Thyroid gland (tissue), 4 donors: ENCODE results near the gene EMP1.

Source experiments
- POLR2A ChIP-seq, 2 donors: fragments of 450-650 bp; IDR thresholded peaks; one replicate each; pipeline ENCODE4 v1.6.1; 2017; ENCODE audit warnings: antibody characterized with exemption in 2 of 2, mild to moderate bottlenecking in 2 of 2, moderate library complexity in 1 of 2
- TF ChIP-seq, protein P1 (sequence below), 6 experiments: fragments of 200-600 bp in 3 of 6; fragments of 450-650 bp in 3 of 6; sonication (generic) in 3 of 6; IDR thresholded peaks; one replicate each; pipeline ENCODE4 v1.5.1; 2016 to 2019; ENCODE audit warnings: antibody characterized with exemption in 6 of 6, mild to moderate bottlenecking in 2 of 6, inconsistent platforms in 1 of 6, moderate library complexity in 1 of 6

DNA sequence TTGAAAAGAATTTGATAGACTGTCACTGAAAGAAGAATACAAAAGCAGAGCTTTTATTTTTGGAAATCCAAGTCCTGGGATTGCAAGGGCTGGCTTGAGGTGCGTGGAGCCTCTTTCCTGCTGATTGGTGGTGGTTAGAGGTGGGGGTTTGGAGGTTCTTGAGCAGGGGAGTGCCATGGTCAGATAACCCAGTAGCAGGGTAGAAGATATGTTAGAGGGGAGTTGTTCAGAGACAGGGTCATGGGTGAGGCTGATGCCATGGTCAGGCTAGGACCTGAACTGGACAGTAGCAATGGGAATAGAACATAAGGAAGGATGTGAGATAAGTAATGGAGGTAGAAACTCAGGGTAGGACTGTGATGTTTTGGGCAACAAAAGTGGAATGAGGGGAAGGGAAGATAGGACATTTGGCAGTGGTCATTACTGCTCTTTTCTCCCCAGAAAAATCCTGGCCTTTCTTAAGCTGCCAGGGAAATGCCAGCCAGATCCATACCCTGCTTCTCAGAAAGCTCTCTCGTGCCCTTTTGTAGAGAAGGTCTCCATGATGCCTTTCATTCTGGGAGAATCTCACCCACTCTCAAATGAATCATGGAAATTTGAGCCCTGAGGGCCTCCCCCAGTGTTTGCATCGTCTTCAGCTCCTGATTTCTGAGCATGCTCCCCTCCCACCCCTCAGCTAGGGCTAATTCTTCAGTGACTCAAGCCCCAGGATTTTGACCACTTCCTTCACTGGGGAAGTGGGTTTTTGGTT lies 9.5 kb downstream of the EMP1 start:
- no peak for TF ChIP-seq POLR2A (IDR thresholded peaks at IDR 0.05)
- TF ChIP-seq, protein P1, sequence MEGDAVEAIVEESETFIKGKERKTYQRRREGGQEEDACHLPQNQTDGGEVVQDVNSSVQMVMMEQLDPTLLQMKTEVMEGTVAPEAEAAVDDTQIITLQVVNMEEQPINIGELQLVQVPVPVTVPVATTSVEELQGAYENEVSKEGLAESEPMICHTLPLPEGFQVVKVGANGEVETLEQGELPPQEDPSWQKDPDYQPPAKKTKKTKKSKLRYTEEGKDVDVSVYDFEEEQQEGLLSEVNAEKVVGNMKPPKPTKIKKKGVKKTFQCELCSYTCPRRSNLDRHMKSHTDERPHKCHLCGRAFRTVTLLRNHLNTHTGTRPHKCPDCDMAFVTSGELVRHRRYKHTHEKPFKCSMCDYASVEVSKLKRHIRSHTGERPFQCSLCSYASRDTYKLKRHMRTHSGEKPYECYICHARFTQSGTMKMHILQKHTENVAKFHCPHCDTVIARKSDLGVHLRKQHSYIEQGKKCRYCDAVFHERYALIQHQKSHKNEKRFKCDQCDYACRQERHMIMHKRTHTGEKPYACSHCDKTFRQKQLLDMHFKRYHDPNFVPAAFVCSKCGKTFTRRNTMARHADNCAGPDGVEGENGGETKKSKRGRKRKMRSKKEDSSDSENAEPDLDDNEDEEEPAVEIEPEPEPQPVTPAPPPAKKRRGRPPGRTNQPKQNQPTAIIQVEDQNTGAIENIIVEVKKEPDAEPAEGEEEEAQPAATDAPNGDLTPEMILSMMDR (IDR thresholded peaks at IDR 0.05) = no peak
